Measurements from ENCODE around the gene MTG2. TPM values are rescaled to one million over a fixed set of nuclear protein-coding genes. Genes with fewer than 3 reads are reported as not detected.

The MTG2 gene
- total RNA-seq, 1 donor from 2014 or later = 19.5 TPM

DNA sequence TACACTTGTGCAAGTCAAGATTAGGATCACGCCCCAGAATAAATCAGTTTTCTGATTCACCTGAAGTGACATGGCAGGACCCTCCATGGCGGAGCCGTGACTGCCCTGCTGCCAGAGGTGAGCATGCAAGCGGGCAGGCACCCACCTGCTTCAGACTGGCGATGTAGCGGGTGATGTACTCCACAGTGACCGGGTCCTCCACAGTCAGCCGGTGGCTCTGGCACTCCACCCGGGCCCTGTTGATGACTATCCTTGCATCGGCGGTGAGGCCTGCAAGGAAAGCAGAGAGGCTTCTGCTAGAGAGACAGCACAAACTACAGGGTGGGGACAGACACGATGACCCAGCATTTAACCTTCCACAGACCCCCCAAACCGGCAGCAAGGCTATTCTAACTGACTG is 43.2 kb upstream of the MTG2 start:
- Histone ChIP-seq H3K27me3 (ENCODE audit: control insufficient read depth, insufficient read depth, low read length) (no peaks in the 10 kb centered on the region), H3K36me3 (ENCODE audit: control insufficient read depth, insufficient read depth, low read length) (peaks cover 9% of the 10 kb centered on the region), H3K4me3 (ENCODE audit: low read depth, low read length) (no peak overlapping the region)
- no peak for DNase-seq (ENCODE audit: low read depth)
- TF ChIP-seq, protein P1, sequence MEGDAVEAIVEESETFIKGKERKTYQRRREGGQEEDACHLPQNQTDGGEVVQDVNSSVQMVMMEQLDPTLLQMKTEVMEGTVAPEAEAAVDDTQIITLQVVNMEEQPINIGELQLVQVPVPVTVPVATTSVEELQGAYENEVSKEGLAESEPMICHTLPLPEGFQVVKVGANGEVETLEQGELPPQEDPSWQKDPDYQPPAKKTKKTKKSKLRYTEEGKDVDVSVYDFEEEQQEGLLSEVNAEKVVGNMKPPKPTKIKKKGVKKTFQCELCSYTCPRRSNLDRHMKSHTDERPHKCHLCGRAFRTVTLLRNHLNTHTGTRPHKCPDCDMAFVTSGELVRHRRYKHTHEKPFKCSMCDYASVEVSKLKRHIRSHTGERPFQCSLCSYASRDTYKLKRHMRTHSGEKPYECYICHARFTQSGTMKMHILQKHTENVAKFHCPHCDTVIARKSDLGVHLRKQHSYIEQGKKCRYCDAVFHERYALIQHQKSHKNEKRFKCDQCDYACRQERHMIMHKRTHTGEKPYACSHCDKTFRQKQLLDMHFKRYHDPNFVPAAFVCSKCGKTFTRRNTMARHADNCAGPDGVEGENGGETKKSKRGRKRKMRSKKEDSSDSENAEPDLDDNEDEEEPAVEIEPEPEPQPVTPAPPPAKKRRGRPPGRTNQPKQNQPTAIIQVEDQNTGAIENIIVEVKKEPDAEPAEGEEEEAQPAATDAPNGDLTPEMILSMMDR (IDR thresholded peaks at IDR 0.05; ENCODE audit: insufficient read depth, low read length, poor library complexity, severe bottlenecking) = no peak

DNA sequence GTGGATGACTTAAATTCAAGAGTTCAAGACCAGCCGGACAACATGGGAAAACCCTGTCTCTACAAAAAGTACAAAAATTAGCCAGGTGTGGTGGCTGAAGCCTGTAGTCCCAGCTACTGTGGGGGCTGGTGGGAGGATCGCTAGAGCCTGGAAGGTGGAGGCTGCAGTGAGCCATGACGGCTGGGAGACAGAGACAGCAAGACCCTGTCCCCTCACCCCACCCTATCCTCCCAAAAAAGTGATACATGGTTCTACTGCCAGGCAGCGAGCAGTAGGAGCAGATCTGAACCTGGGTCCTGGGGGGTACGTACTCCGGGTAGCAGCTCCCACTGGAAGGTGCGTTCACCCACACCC is 41.8 kb upstream of the MTG2 start:
- TF ChIP-seq, protein P1 (IDR thresholded peaks at IDR 0.05; ENCODE audit: insufficient read depth, low read length, poor library complexity, severe bottlenecking) = no peak
- H3K36me3 ChIP-seq (ENCODE audit: control insufficient read depth, insufficient read depth, low read length) = peaks cover 9% of the 10 kb centered on the region
- no peak for DNase-seq (ENCODE audit: low read depth)
- H3K27me3 ChIP-seq (ENCODE audit: control insufficient read depth, insufficient read depth, low read length) = no peaks in the 10 kb centered on the region
- H3K4me3 ChIP-seq (ENCODE audit: low read depth, low read length) = no peak overlapping the region

DNA sequence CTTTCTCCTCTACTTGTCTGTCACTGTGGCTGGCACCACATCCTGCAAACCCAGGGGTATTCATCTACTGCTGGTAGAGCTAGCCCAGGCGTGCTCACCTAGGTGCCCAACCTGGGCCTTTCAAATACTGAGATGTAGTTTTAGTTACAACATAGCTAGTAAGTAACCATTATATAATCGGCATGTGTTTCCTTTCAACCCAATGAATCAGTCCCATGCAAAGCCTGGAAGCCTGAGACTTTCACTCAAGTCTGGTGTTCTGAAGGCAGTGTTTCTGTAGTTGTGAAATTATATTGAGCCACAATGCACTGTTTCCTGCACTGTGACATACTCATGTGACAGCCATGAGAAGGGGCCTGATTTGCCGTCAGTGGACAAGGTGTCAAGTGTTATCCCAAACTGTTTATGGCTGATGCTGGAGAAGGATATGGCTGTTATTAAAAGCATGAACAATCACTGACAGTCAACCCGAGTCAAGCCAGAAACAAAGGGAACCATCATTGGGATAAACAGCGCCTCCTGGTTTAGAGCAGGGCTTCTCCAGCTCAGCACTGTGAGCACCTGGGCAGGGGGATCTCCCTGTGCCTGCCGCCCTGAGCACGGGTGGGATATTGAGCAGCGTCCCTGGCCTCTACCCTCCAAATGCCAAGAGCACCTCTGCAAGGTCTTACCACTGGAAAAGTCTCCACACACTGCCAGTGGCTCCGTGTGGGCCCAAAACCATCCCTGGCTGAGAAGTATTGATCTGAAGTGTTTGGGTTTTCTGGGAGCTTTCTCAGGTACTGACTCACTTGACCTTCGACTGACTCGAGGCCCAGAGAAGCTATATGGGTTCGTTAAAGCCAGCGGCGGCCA is 41.2 kb upstream of the MTG2 start:
- DNase-seq (ENCODE audit: low read depth) = no peak
- Histone ChIP-seq H3K4me3 (ENCODE audit: low read depth, low read length) (peak overlapping the region; percentile 64), H3K36me3 (ENCODE audit: control insufficient read depth, insufficient read depth, low read length) (peaks cover 8% of the 10 kb centered on the region), H3K27me3 (ENCODE audit: control insufficient read depth, insufficient read depth, low read length) (no peaks in the 10 kb centered on the region)
- TF ChIP-seq, protein P1 (IDR thresholded peaks at IDR 0.05; ENCODE audit: insufficient read depth, low read length, poor library complexity, severe bottlenecking) = peak; percentile 47

DNA sequence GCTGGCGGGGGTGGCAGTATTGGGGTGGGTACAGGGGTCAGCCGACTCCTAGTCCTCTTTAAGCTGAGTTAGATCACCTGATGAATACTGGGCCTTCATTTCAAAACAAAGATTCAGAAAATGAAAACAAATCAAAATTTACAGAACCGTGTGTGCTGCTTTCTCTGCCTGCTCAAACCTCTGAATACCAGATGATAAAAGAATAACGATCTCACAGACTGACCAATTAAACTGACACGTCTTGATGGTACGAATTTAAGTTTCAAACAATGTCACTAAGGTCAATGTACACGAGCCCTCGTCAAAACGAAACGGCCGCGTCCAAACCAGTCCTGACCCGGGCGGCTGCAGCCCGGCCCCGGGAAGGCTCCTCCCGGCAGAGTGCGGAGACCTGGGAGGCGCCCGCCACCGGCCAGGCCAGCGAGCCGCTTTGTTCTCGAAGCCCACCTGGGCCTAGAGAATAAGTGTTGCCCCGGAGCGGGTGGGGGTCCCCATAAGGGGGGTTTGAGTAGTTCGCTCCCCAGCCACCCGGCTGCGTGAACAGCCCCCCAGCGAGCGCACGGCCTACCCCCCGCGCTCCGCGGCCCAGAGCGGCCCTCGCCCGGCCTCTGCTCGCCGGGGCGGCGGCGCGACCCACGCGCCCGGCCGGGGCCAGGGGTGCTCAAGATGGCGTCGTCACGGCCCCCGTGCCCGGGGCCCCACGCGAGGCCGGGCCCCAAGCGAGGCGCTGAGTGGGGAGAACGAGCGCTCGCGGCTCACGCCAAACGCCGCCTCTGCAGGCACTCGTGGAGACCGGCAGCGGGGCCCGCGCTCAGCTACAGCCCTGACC is 40.4 kb upstream of the MTG2 start:
- Histone ChIP-seq H3K27me3 (ENCODE audit: control insufficient read depth, insufficient read depth, low read length) (no peaks in the 10 kb centered on the region), H3K4me3 (ENCODE audit: low read depth, low read length) (peak overlapping the region; percentile 64), H3K36me3 (ENCODE audit: control insufficient read depth, insufficient read depth, low read length) (peaks cover 8% of the 10 kb centered on the region)
- TF ChIP-seq, protein P1 (IDR thresholded peaks at IDR 0.05; ENCODE audit: insufficient read depth, low read length, poor library complexity, severe bottlenecking) = no peak
- no peak for DNase-seq (ENCODE audit: low read depth)

DNA sequence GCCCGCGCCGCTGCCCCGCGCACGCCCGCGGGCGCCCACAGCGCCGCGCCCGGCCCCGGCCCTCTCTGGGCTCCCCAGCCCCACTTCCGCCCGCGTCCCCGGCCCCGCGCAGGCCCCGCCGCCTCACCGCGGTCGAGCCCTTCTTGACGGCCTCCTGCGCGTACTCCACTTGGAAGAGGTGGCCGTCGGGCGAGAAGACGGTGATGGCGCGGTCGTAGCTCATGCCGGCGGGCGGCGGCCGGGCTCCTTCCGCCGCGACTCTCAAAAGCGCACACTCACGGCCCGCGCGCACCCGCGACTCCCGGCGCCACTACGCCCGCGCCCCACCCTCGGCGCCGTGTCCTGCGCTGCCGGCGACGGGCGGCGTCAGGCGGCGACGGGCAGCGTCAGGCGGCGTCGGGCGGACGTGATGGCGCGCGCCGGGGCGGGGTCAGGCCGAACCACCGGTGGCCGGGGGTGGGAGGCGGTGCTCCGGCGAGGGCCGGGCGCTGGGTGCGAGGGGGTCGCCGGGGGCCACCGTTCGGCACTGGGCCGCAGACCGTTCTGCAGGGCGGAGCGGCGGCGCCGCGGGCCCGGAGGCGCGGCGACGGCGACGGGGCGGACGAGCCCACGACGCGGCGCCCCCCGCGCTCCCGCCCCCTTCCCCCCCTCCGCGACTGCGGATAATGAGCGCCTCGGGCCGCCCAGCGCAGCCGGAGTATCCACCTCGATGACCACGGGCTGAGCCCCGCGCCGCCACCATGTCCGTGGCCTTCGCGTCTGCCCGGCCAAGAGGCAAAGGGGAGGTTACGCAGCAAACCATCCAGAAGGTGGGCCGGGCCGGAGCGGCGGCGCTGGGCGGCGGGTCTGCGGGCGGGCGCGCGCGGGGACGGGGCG is 39.5 kb upstream of the MTG2 start, which contains the start of the genes PSMA7 and SS18L1:
Gene PSMA7, minus strand, starts transcription at position 314 of the 876 bp plus-strand sequence. Its CDS starts 91 bp downstream, at position 223.
Gene SS18L1, plus strand, starts transcription at position 689 of the 876 bp plus-strand sequence. Its CDS starts 52 bp downstream, at position 741.
- peak within 1 kb of the TSS; percentile 64 for H3K4me3 ChIP-seq (ENCODE audit: low read depth, low read length)
- DNase-seq (ENCODE audit: low read depth) = no peak
- H3K27me3 ChIP-seq (ENCODE audit: control insufficient read depth, insufficient read depth, low read length) = no peaks in the 10 kb centered on the region
- peaks cover 3% of the 10 kb centered on the region for H3K36me3 ChIP-seq (ENCODE audit: control insufficient read depth, insufficient read depth, low read length)
- TF ChIP-seq, protein P1 (IDR thresholded peaks at IDR 0.05; ENCODE audit: insufficient read depth, low read length, poor library complexity, severe bottlenecking) = no peak
